H1 (cell line): ENCODE data around the gene MAGI2. TPM values are rescaled to one million over a fixed set of nuclear protein-coding genes. Genes with fewer than 3 reads are reported as not detected.

Experiments
- CTCF ChIA-PET: fragments of 300-600 bp; sonication (Branson Sonifier 250); formaldehyde crosslinking; loops from one replicate; lab custom pipeline; 2021; ENCODE audit not compliant: partially characterized antibody; lab: Charles Lee
- POLR2A ChIA-PET: fragments of 300-600 bp; sonication (Branson Sonifier 250); formaldehyde crosslinking; loops from one replicate; lab custom pipeline; 2021; ENCODE audit warnings: inconsistent platforms; ENCODE audit not compliant: partially characterized antibody; lab: Charles Lee
- DNase-seq, 2 experiments: peaks; one replicate each; pipeline versions ENCODE4 v3.0.0 to v3.0.0-alpha.2; 2010 to 2022; ENCODE audit warnings: low spot score in 2 of 2, low read depth in 1 of 2, mixed read lengths in 1 of 2
- FAIRE-seq: peaks from 2 replicates; lab custom pipeline; 2011; peaks lifted over from hg19 to GRCh38; lab: Jason Lieb, UNC
- H2AFZ ChIP-seq: 2 replicates; pipeline ENCODE4 v1.8.1; 2012; ENCODE audit warnings: low read length, inconsistent platforms
- H2AK5ac ChIP-seq: 2 replicates; pipeline ENCODE4 v1.6.1; 2013; ENCODE audit warnings: low read depth, low read length
- H2BK120ac ChIP-seq: replicated peaks from 2 replicates; pipeline ENCODE3; 2013; ENCODE audit warnings: low read depth, low read length, inconsistent platforms
- H2BK12ac ChIP-seq: 2 replicates; pipeline ENCODE4 v1.6.1; 2013; ENCODE audit warnings: low read depth, low read length
- H2BK15ac ChIP-seq: 2 replicates; pipeline ENCODE4 v1.6.1; 2013; ENCODE audit warnings: low read length
- H2BK20ac ChIP-seq: 2 replicates; pipeline ENCODE4 v1.6.1; 2013; ENCODE audit warnings: low read length
- H2BK5ac ChIP-seq: 2 replicates; pipeline ENCODE4 v1.6.1; 2013; ENCODE audit warnings: low read depth, low read length
- H3K14ac ChIP-seq: 2 replicates; pipeline ENCODE4 v1.6.1; 2013; ENCODE audit warnings: inconsistent platforms; ENCODE audit not compliant: insufficient read length
- H3K18ac ChIP-seq: 2 replicates; pipeline ENCODE4 v1.6.1; 2013; ENCODE audit warnings: low read length; ENCODE audit errors: extremely low read depth
- H3K23ac ChIP-seq: 2 replicates; pipeline ENCODE4 v1.6.1; 2013; ENCODE audit warnings: inconsistent platforms; ENCODE audit not compliant: insufficient read length
- H3K23me2 ChIP-seq: 2 replicates; pipeline ENCODE4 v1.6.1; 2013; ENCODE audit warnings: low read depth, low read length
- H3K27ac ChIP-seq: 2 replicates; pipeline ENCODE4 v1.6.1; 2011; ENCODE audit warnings: low read depth, low read length, inconsistent platforms
- H3K27me3 ChIP-seq, 4 experiments: replicated peaks in 1 of 4; 1 replicate in 1 of 4; 2 replicates in 3 of 4; pipeline versions ENCODE4 v1.6.1 to v1.8.1; 2011 to 2013; ENCODE audit warnings: low read length in 3 of 4, mild to moderate bottlenecking in 3 of 4, inconsistent platforms in 2 of 4, mixed read lengths in 2 of 4, moderate library complexity in 1 of 4; ENCODE audit not compliant: control insufficient read depth in 3 of 4, insufficient read depth in 3 of 4; ENCODE audit errors: extremely low read depth in 1 of 4
- H3K36me3 ChIP-seq, 4 experiments: 2 replicates each; pipeline versions ENCODE4 v1.6.1 to v1.8.1; 2011 to 2013; ENCODE audit warnings: mild to moderate bottlenecking in 4 of 4, low read length in 3 of 4, moderate library complexity in 2 of 4, control low read depth in 1 of 4, inconsistent platforms in 1 of 4; ENCODE audit not compliant: insufficient read depth in 4 of 4, control insufficient read depth in 2 of 4
- H3K4ac ChIP-seq: replicated peaks from 2 replicates; pipeline ENCODE3; 2013; ENCODE audit warnings: low read length, low read depth, mixed read lengths, inconsistent platforms; ENCODE audit not compliant: insufficient read length
- H3K4me1 ChIP-seq, 4 experiments: replicated peaks in 1 of 4; 1 replicate in 1 of 4; 2 replicates in 3 of 4; pipeline versions ENCODE4 v1.6.1 to v1.8.1; 2011 to 2013; ENCODE audit warnings: low read length in 3 of 4, inconsistent platforms in 2 of 4, mixed read lengths in 1 of 4; ENCODE audit not compliant: insufficient read depth in 4 of 4, control insufficient read depth in 3 of 4
- H3K4me2 ChIP-seq, 2 experiments: 2 replicates each; pipeline versions ENCODE4 v1.6.1 to v1.8.1; 2011 to 2013; ENCODE audit warnings: low read depth in 2 of 2, low read length in 2 of 2, control low read depth in 1 of 2, inconsistent platforms in 1 of 2, mild to moderate bottlenecking in 1 of 2; ENCODE audit not compliant: insufficient read depth in 1 of 2
- H3K4me3 ChIP-seq, 4 experiments: fragments of 200-600, 300-600 bp in 1 of 4; sonication (generic), shearing (Covaris generic), sonication (Bioruptor Twin) in 1 of 4; 2 replicates each; pipeline versions ENCODE4 v1.5.1 to v1.8.1; 2011 to 2016; ENCODE audit warnings: low read length in 4 of 4, low read depth in 3 of 4, control low read depth in 2 of 4, inconsistent platforms in 2 of 4, mild to moderate bottlenecking in 2 of 4, mixed read lengths in 1 of 4, moderate library complexity in 1 of 4; ENCODE audit not compliant: insufficient read depth in 2 of 4; ENCODE audit errors: extremely low read depth in 1 of 4
- H3K56ac ChIP-seq: replicated peaks from 2 replicates; pipeline ENCODE3; 2013; ENCODE audit warnings: low read depth, mild to moderate bottlenecking, mixed read lengths, low read length, inconsistent platforms; ENCODE audit not compliant: insufficient read length
- H3K79me1 ChIP-seq: 2 replicates; pipeline ENCODE4 v1.6.1; 2013; ENCODE audit warnings: low read depth, low read length, control low read depth
- H3K79me2 ChIP-seq, 2 experiments: 2 replicates each; pipeline versions ENCODE4 v1.6.1 to v1.8.1; 2012 to 2013; ENCODE audit warnings: low read length in 2 of 2, mild to moderate bottlenecking in 2 of 2, inconsistent platforms in 1 of 2; ENCODE audit not compliant: insufficient read depth in 2 of 2, control insufficient read depth in 1 of 2
- H3K9ac ChIP-seq, 4 experiments: replicated peaks in 1 of 4; 1 replicate in 1 of 4; 2 replicates in 3 of 4; pipeline versions ENCODE4 v1.6.1 to v1.8.1; 2011 to 2013; ENCODE audit warnings: low read depth in 3 of 4, low read length in 3 of 4, control low read depth in 2 of 4, mild to moderate bottlenecking in 2 of 4, moderate library complexity in 2 of 4, inconsistent platforms in 1 of 4; ENCODE audit errors: extremely low read depth in 1 of 4
- H3K9me3 ChIP-seq, 2 experiments: 2 replicates each; pipeline versions ENCODE4 v1.6.1 to v1.8.1; 2012 to 2013; ENCODE audit warnings: mild to moderate bottlenecking in 2 of 2, moderate library complexity in 2 of 2, control low read depth in 1 of 2, inconsistent platforms in 1 of 2, low read depth in 1 of 2, low read length in 1 of 2, mixed read lengths in 1 of 2; ENCODE audit not compliant: insufficient read depth in 2 of 2
- H4K20me1 ChIP-seq, 2 experiments: replicated peaks in 1 of 2; 2 replicates each; pipeline versions ENCODE3 to v1.8.1; 2011 to 2013; ENCODE audit warnings: inconsistent platforms in 2 of 2, low read length in 2 of 2, mild to moderate bottlenecking in 1 of 2; ENCODE audit not compliant: insufficient read depth in 2 of 2, control insufficient read depth in 1 of 2
- H4K5ac ChIP-seq: 2 replicates; pipeline ENCODE4 v1.6.1; 2013; ENCODE audit warnings: low read length, low read depth, mixed read lengths, inconsistent platforms; ENCODE audit not compliant: insufficient read length
- H4K8ac ChIP-seq: 2 replicates; pipeline ENCODE4 v1.8.0; 2013; ENCODE audit warnings: mild to moderate bottlenecking, moderate library complexity, low read length, inconsistent platforms; ENCODE audit not compliant: insufficient read depth; ENCODE audit errors: extremely low read depth
- H4K91ac ChIP-seq: replicated peaks from 2 replicates; pipeline ENCODE3; 2013; ENCODE audit warnings: low read length, mixed read lengths, inconsistent platforms; ENCODE audit not compliant: insufficient read length
- FOSL1 ChIP-seq: IDR thresholded peaks from 2 replicates; pipeline ENCODE4 v1.6.1; 2011; ENCODE audit warnings: mild to moderate bottlenecking, low read depth, low read length, moderate library complexity; ENCODE audit not compliant: insufficient read depth
- SIX5 ChIP-seq: IDR thresholded peaks from 2 replicates; pipeline ENCODE4 v1.6.1; 2011; ENCODE audit warnings: mild to moderate bottlenecking, low read depth, low read length
- WGBS, 2 experiments: shearing (Covaris generic) in 1 of 2; methylation state at CpG; one replicate each; pipeline versions ENCODE4 v1.1.6 to v1.1.7; 2013 to 2015; ENCODE audit warnings: low lambda C conversion rate in 2 of 2, mixed read lengths in 2 of 2, inconsistent platforms in 1 of 2, low coverage in 1 of 2, missing lambda C conversion rate in 1 of 2; ENCODE audit not compliant: insufficient replicate concordance in 2 of 2, insufficient coverage in 1 of 2, insufficient read length in 1 of 2; ENCODE audit errors: extremely low coverage in 1 of 2, missing lambda C conversion rate in 1 of 2; 5-methylcytosine and 5-hydroxymethylcytosine counted together
- polyA plus RNA-seq, 7 experiments: library from polyadenylated mRNA; depleted of rRNA in 3 of 7; stranded (reverse) in 5 of 7; unstranded in 2 of 7; fragments of >200 nt in 5 of 7; fragments of 200-250 nt in 2 of 7; gene quantifications; 1 replicate in 5 of 7; 2 replicates in 1 of 7; 4 replicates in 1 of 7; pipeline versions ENCODE4 v1.2.1 to v1.2.3, GENCODE V29; 2011 to 2013; ENCODE audit warnings: missing spikeins in 2 of 7, mixed read lengths in 2 of 7
- total RNA-seq: library from RNA; stranded (reverse); fragmentation: NEBNext Ultra II Directional; extraction: Animal tissue kit (Norgen Biotek cat#: 25700); gene quantifications from 2 replicates; pipeline ENCODE4 v1.2.1, GENCODE V29; 2021
- TF ChIP-seq, protein P1 (sequence below): IDR thresholded peaks from 2 replicates; pipeline ENCODE4 v1.6.1; 2011; ENCODE audit warnings: low read length, improper control_type of control experiment
- TF ChIP-seq, protein P2 (sequence below), 3 experiments: IDR thresholded peaks; 1 replicate in 2 of 3; 2 replicates in 1 of 3; pipeline versions ENCODE4 v1.5.1 to v1.6.1; 2011; ENCODE audit warnings: low read length in 3 of 3, mild to moderate bottlenecking in 3 of 3, inconsistent platforms in 2 of 3, low read depth in 1 of 3, moderate library complexity in 1 of 3; ENCODE audit not compliant: insufficient read depth in 1 of 3; ENCODE audit errors: control extremely low read depth in 1 of 3

MAGI2 gene
- total and polyA plus RNA-seq, 2 of the 8 experiments (the other 6 are each of a cell fraction or from before 2014, with no cell fraction given): 6.0 to 27.3 TPM

DNA sequence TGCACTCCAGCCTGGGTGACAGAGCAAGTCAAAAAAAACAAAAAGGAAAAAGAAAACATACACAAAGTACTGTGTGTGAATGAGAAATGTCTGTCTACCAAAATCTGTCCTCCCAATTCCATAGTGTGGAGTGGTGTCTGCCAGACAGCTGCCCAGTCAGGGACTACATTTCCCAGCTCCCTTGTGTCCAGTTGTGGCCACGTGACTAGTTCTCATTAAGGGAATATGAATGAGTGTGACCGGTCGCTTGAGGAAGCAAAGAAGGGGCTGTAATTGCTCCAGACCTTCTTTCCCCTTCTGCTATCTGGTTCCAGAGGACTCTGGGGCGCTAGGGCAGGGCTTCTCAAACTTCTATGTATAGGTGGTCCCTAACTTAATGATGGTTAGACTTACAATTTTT, 1450.8 kb downstream of the MAGI2 start:
- no peak overlapping the region for H4K8ac ChIP-seq
- H2AK5ac ChIP-seq: no peak overlapping the region
- FAIRE-seq: no peak
- H3K56ac ChIP-seq: no peak overlapping the region
- H2BK5ac ChIP-seq: no peak overlapping the region
- no peaks in the 10 kb centered on the region for H4K20me1 ChIP-seq
- H3K23me2 ChIP-seq: no peaks in the 10 kb centered on the region
- H3K4ac ChIP-seq: no peak overlapping the region
- H2BK15ac ChIP-seq: no peak overlapping the region
- no peaks in the 10 kb centered on the region for H3K36me3 ChIP-seq
- no peak overlapping the region for H3K14ac ChIP-seq
- H3K18ac ChIP-seq: no peak overlapping the region
- H2BK120ac ChIP-seq: no peak overlapping the region
- no peaks in the 10 kb centered on the region for H3K27me3 ChIP-seq
- no peak overlapping the region for H3K4me2 ChIP-seq
- DNase-seq: no peak
- H2BK20ac ChIP-seq: no peak overlapping the region
- H3K27ac ChIP-seq: no peak overlapping the region
- no peak overlapping the region for H4K91ac ChIP-seq
- H3K9ac ChIP-seq: no peak overlapping the region
- no peaks in the 10 kb centered on the region for H3K9me3 ChIP-seq
- H3K79me2 ChIP-seq: no peaks in the 10 kb centered on the region
- H3K4me1 ChIP-seq: no peaks in the 10 kb centered on the region
- TF ChIP-seq FOSL1 (no peak), SIX5 (peak; percentile 33)
- TF ChIP-seq, protein P1, sequence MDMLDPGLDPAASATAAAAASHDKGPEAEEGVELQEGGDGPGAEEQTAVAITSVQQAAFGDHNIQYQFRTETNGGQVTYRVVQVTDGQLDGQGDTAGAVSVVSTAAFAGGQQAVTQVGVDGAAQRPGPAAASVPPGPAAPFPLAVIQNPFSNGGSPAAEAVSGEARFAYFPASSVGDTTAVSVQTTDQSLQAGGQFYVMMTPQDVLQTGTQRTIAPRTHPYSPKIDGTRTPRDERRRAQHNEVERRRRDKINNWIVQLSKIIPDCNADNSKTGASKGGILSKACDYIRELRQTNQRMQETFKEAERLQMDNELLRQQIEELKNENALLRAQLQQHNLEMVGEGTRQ: peak; percentile 39; the same call in 1 of the 2 replicates
- TF ChIP-seq, protein P2, sequence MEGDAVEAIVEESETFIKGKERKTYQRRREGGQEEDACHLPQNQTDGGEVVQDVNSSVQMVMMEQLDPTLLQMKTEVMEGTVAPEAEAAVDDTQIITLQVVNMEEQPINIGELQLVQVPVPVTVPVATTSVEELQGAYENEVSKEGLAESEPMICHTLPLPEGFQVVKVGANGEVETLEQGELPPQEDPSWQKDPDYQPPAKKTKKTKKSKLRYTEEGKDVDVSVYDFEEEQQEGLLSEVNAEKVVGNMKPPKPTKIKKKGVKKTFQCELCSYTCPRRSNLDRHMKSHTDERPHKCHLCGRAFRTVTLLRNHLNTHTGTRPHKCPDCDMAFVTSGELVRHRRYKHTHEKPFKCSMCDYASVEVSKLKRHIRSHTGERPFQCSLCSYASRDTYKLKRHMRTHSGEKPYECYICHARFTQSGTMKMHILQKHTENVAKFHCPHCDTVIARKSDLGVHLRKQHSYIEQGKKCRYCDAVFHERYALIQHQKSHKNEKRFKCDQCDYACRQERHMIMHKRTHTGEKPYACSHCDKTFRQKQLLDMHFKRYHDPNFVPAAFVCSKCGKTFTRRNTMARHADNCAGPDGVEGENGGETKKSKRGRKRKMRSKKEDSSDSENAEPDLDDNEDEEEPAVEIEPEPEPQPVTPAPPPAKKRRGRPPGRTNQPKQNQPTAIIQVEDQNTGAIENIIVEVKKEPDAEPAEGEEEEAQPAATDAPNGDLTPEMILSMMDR (IDR thresholded peaks at IDR 0.05; ENCODE audit: control extremely low read depth in 1 of 3, insufficient read depth in 1 of 3, low read depth in 1 of 3, low read length in 3 of 3): no peak
- no peaks in the 10 kb centered on the region for H3K79me1 ChIP-seq
- H3K4me3 ChIP-seq: no peak overlapping the region
- H3K23ac ChIP-seq: no peak overlapping the region
- CTCF ChIA-PET: interaction anchor here (3.5 to 4.0 kb wide), 2 partner anchors 13 to 38 kb away, joined by 13 to 16 read pairs; no protein-coding TSS in a partner anchor
- H2AFZ ChIP-seq: no peak overlapping the region
- H2BK12ac ChIP-seq: no peak overlapping the region
- POLR2A ChIA-PET: no interaction called here
- WGBS, 2 experiments: 86% methylated on average over 4 of the region's 4 CpGs; no CpG with 5 or more reads in 1 of the 2 experiments
- no peak overlapping the region for H4K5ac ChIP-seq
